Measurements from ENCODE around the gene PRTFDC1.

PRTFDC1 gene

DNA sequence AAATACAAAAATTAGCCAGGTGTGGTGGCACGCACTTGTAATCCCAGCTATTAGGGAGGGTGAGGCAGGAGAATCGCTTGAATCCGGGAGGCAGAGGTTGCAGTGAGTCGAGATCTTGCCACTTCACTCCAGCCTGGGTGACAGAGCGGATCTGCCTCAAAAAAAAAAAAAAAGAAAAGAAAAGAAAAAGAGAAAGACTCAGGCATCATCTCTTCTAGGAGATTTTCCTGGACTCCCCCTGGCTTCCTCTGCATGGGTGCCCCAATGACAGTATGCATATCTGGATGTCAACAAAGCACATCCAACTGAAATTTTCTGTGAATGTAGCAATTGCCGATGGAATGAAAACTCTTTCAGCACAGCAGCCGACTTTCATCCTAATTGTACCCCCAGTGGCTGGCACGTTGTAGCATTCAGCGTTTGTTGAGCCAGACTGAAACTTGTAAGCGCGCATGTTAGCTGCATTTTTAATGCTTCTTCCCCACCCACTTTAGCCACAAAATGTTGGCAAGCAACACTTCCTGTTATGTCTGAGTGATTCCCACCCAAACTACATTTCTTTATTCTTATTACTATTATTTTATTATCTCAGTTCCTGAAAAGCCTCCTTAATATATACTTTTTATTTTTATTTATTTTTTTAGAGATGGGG lies 70.2 kb downstream of the PRTFDC1 start:
- DNase-seq (ENCODE audit: low read depth in 1 of 2, low spot score in 1 of 2): peak in 1 of 2 donors; percentile 26

DNA sequence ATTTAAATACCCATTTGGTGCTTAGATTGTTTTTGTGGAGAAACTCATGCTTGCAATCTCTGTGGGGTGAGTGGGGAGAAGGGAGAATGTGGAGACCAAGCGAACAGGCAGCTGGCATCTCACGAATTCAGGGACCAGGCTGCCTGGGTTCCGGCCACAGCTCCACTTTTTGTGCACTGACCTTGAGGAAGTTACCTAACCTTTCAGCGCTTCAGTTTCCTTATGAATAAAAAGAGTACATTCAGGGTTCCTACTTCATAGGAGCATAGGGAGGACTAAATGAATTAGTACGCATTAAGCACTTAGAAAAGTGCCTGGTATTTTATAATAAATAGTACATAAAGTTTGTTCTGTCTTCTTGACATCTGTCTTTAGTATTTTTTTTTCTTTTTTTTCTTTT lies 72.5 kb downstream of the PRTFDC1 start:
- DNase-seq (ENCODE audit: low read depth in 1 of 2, low spot score in 1 of 2): no peak

DNA sequence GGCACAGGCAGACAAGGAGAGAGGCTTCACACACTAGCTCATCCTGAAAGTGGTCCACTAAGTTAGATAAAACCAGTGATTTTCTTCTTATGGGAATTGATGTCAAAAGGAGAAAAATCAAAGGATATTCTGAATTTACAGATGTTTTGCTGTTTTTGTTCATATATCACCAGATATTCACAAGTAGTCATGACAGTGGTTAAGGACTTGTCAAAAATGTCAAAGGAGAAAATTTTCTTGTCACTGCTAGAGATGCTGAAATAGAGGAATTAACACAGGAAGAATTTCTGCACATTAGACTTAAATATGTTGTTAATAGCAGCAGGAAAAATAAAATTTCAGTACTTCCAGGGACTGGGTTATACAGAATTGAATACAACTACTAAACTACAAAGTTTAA lies 78.3 kb downstream of the PRTFDC1 start:
- DNase-seq (ENCODE audit: low read depth in 1 of 2, low spot score in 1 of 2): no peak

DNA sequence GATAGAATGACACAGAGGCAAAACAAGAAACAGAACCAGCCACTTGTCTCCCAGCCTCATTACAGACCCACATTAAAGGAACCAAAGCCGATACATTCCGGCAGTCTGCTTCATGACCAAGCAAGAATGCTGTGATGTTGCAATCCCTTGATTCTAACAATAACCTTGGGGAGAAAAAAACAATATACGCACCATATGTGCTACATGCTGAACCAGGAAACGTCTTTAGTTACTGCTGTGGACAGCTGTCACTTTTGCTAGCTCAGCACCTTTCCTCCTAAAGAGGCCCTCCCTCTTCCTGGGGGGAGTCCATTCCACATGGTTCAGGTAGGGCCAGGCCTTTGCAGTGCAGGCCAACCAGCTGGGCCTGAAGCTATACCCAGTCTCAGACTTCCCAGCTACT lies 79.1 kb downstream of the PRTFDC1 start:
- DNase-seq (ENCODE audit: low read depth in 1 of 2, low spot score in 1 of 2): no peak

DNA sequence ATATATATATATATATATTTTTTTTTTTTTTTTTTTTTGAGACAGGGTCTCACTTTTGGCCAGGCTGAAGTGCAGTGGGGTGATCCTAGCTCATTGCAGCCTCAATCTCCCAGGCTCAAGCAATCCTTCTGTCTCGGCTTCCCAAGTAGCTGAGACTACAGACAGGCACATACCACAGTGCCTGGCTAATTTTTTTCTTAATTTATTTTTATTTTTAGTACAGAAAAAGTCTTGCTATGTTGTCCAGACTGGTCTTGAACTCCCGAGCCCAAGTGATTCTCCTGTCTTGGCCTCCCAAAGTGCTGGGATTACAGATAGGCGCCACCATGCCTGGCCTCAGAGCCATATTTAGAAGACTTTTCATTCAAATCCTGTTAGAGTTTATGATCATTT lies 79.6 kb downstream of the PRTFDC1 start:
- DNase-seq (ENCODE audit: low read depth in 1 of 2, low spot score in 1 of 2): no peak

DNA sequence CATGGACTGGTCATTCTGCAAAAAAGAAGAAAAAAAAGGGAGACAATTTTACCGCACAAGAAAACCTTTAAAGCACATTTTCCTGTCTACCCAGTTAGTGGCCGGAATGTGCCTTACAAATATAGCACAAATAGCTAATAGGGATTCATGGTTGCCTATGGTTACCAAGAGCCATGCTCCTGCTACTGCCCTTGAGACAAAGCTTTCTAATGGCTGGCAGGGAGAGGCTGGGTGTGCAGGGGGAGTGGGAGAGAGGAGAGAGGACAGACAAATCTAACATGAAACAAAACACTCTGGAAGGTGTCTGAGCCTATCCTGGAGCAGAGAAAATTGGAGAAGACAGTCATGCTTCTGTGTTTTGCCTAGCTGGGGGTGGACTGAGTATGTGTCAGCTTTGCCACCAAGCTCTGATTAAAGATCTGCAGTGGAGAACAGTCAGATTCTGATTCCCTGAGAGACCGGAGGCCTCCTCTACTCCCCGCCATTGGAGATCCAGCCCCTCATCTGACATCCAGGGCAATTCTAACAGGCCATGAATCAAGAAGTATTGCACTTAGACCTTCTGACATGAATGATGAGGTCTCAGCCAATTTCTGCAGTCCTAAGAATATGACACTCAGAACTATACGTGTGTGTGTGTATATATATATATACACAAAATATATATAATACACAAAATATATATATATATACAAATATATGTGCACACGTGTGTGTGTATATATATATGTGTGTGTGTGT lies 80.2 kb downstream of the PRTFDC1 start:
- DNase-seq (ENCODE audit: low read depth in 1 of 2, low spot score in 1 of 2): no peak

DNA sequence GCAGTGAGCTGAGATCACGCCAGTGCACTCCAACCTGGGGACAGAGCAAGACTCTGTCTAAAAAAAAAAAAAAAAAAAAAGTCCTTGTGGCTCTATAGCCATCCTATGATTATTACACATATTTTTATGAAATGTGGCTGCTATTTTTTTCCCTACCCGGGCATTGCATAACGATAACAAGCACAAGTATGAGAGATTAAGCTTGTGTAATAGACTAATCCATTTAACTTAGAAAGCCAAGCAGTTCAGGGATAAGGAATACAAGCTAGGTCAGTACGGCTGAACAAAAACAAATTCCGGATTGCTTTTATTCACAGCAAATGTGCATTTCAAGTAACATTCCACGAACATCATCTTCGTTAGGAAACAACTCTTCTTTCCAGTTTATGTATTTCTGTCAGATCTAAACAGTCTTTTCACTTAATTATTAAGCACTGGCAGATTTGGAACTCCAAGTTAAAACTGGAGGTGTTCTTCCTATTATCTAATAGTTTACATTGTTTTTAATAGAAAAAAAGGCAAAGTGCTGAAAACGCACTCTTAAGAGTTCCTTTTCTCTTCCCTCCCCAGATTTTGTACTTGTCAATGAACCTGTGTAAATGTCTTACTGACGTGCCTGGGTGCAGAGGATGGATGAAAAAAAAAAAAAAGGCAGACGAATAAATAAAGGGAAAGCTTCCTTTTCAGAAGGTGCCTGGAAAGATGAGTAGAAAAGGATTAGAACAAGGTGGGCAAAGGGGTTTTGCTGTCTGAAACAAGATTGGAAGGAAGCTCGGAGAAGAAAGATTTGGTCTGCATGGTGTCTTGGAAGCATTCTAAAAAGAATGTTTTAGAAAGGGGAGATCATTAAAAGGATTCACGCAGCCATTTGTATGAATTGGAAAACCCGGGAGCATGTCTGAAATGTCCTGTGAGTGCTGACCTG lies 81.1 kb downstream of the PRTFDC1 start:
- no peak for DNase-seq (ENCODE audit: low read depth in 1 of 2, low spot score in 1 of 2)

DNA sequence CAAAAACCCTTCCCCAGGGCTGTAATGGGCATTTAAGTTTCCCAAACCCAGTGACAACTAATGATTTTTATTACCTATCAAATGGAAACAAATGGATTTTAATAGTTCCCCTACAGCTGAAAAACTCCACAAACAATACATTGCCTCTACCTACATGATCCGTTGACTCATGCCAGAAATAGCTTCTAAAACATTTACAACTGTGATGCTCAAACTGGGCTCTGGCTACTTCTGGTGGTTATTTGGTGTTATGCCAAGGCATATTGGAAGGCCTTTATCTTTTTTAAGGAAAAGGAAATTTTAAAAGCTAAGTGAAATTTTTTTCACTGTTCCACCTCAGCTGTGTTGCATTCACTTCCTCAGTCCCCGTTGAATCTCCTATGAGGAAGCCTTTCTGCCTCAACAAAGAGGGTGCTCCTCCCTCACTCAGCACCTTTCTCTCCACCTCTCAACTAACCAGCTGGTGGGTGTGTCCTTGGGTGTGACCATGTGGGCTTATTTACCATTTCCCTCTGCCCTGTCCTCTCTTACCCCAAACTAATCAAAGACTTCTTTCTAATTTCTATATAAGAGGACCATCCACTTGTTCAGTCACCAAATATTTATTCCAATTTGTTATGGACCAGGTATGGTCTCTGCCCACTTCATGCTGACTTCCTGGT lies 82.9 kb downstream of the PRTFDC1 start:
- DNase-seq (ENCODE audit: low read depth in 1 of 2, low spot score in 1 of 2): no peak

DNA sequence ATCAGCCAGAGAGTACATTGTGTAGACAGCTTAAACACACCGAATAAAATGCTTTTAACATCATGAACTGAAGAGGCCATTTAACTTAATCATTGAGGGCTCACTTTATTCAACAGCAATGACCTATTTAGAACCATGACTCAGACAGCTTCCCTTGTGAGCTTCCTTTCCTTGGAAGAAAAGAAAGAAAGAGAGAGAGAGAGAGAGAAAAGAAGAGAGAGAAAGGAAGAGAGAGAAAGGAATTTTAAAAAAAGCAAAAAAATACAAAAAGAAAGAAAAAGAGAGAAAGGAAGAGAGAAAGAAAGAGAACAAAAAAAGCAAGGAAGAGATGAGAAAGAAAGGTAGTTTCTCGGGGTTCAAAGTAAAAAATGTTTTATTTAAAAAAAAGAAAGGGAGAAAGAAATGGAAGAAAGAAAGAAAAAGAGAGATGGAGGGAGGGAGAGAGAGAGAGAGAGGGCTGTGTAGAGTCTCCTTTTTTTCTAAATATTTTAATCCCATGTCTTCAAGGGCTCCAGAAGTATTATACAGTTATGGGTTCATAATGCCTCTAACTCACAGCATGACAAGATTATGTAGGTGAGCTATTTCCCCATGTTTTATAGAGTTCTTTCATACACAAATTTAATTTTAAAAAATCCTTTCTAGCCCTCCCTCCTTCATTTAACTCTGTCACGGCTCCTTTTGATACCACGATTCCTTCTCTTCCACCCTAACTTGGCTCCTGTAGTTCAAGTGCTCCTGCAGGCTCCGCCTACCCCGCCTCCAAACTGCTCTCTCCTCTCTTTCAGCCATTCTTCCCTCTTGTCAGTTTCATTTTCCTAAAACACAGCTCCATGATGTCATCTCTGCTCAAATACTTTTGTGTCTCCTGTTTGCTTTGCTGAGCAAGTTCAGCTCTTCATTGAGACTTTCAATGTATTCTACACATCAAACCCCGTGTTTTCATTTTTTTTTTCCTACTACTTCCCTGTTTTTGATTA lies 85.5 kb downstream of the PRTFDC1 start:
- no peak for DNase-seq (ENCODE audit: low read depth in 1 of 2, low spot score in 1 of 2)

DNA sequence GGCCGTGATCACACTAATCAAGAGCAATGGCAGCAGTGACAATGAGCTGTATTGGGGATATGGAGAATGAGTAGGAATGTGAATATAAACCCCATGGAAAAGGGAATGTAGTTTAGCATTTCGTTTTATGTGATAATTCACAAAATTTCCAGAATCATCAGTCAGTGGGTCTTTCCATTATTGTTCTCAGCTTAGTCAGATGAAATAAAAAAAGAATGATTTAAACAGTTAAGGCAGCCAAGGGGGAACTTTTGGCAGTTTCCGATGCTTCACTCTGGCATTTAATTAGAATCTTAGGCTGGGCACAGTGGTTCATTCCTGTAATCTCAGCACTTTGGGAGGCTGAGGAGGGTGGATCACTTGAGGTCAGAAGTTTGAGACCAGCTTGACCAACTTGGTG lies 86.6 kb downstream of the PRTFDC1 start:
- no peak for DNase-seq (ENCODE audit: low read depth in 1 of 2, low spot score in 1 of 2)

DNA sequence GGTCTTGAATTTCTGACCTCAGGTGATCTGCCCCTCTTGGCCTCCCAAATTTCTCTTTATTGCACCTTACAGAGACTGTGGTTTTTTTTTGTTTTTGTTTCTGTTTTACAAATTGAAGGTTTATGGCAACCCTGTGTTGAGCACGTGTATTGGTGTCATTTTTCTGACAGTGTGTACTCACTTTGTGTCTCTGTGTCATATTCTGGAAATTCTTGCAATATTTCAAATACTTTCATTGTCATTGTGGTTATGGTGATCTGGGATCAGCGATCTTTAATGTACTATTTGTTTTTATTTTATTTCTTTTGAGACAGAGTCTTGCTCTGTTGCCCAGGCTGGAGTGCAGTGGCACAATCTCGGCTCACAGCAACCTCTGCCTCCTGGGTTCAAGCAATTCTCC lies 89.8 kb downstream of the PRTFDC1 start:
- no peak for DNase-seq (ENCODE audit: low read depth in 1 of 2, low spot score in 1 of 2)

DNA sequence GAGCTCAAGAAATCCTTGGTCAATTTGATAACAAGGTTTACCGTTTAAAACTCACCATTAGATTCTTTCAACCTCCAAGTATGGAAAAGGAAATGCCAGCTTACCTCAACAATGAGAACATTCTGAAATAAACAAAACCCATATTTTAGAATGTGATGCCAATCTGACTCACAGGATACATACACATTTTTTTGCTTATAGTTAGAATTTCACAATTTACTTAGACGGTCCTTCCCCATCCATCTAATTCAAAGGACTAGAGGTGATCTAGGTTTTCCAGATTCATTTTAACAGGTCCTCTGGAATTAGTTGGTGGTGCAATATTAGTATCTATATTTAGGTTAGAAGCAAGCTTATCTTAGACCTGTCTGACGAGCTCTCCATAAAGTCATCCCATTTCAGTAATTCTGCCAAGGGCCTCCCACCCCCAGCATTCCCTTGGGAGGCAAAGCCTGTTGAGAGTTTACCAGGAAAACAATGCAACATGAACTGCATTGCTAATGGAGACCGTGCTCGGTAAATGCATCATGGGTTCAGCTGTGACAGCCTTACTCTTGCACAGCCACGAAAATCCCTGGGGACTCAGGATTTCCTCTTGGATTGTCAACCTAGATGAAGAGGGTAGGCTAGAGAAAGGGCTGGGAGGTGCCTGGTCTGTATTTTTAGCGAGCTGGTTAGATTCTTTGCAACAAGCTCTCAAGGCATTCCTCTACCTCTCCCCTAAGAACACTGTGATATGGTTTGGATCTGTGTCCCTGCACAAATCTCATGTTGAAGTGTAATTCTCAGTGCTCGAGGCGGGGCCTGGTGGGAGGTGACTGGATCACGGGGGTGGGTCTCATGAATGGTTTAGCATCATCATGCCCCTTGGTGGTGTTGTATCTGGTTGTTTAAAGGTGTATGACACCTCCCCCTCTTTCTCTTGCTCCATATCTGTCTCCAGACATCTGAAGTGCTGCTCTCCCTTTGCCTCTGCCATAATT lies 93.8 kb downstream of the PRTFDC1 start:
- DNase-seq (ENCODE audit: low read depth in 1 of 2, low spot score in 1 of 2): no peak

DNA sequence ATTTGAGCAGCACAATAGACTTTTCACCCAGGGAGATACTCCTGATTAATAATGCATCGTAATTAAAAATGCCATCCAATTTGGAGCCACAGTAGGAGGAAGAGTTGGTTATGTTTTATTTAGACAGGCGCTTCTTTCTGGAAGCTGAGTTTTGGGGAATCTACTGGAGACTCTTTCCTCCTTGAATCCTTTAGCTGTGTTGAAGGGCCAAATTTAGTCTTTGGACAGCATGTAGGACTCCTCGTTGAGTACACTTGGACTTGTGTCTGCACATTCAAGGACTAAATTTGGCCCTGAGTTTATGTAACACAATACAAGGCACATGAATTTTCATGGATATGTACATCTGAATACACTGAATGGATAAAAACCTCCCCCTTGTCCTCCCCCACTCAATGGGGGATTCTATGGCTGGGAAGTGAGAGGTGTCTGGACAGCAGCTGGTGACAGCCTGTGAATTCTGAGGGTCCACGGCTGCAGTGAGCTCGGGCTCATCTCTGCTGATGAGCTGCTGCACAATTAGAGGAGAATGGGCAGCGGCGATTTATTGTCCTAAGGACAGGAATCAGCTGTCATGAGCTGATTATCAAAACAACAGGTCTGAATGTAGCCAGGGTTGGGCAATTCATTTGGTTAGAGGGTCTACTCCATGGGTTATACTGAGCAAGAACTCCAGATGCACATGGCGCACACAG lies 95.2 kb downstream of the PRTFDC1 start:
- DNase-seq (ENCODE audit: low read depth in 1 of 2, low spot score in 1 of 2): no peak

DNA sequence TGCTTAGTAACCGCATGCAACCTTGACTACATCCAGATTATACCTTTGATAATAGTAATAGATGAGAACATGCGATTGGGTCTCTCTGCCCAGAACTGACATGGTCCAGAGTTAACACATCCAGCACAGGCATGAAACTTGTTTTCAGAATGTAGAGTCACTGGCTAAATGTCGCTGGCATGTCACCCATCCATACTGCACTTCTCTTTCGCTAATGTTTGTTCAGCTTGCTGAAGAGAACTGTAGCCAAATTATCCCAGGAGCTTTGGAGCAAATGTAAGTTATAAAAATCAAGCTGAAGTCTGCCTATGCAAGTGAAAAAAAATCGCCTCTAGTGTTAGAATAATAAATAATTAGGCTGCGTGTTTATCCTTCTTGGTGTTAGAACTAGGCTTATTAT lies 98.2 kb downstream of the PRTFDC1 start:
- no peak for DNase-seq (ENCODE audit: low read depth in 1 of 2, low spot score in 1 of 2)

DNA sequence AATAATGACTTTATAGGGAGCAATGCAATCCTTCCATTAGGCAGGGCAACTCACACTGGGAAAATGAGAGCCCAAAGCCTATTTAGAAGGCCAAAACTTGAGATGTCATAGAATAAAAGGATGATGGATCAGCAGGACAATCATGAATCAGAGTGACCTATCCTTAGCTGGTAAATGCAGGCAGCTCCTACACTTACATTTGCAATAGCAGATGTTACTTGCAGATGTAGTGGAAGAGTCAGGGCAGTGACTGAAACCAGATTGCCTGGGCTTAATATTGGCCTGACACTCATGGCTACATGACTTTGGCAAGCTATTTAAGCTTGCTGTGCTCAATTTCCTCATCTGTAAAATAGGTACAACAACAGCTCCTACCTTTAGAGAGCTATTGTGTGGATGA lies 98.7 kb downstream of the PRTFDC1 start:
- no peak for DNase-seq (ENCODE audit: low read depth in 1 of 2, low spot score in 1 of 2)

DNA sequence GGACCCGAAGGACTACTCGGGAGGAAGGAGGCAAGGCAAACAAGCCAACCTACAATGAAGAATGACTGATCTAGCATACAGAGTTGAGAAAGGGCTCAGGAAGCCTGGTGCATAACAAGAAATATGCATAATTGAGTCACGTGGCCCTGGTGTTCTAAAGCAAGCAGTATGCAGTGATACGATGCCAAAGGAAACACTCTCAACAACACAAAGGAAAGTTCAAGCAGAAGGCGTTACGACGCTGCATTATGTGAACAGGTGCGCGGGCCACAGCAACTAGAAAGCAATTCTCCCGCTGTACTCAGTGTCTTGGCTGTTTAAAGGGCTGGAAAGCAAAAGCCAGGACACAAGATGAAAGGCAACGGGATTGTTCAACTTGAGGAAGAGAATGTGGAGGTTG lies 100.8 kb downstream of the PRTFDC1 start:
- no peak for DNase-seq (ENCODE audit: low read depth in 1 of 2, low spot score in 1 of 2)

DNA sequence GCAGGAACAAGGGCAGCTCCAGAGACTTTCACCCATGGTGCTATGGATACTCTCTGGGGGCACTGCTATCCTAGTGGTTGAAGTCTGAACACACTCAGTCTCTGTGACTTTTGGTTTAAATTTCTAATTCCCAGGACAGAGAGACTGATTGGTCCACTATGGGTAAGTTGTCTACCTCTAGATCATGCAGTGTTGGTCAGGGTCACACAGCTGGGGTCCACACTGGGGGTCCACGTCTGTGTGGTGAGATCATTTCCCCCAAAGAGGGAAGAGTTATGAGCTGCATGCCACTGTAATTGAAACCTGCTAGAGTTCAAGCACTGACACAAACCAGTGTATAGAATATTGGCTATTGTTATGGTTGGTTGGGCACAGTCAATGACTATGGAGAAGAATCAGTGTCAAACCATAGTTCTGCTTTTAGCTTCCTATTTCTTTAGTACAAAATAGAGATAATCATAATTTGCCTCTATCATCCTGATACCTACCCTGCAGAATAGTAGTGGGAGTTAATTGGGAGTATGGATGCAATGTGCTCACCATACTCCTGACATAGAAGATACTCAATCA lies 101.6 kb downstream of the PRTFDC1 start:
- DNase-seq (ENCODE audit: low read depth in 1 of 2, low spot score in 1 of 2): no peak
